EL (cell line): Measurements from ENCODE around the gene IFNA16.
"Not testable (repeated sequence)": the region's sequence is repeated elsewhere in the genome, so short reads cannot be mapped to it uniquely, and the experiment has no call there.

Experiments used
- DNase-seq: peaks from one replicate; pipeline ENCODE4 v3.0.0-alpha.2; 2016

IFNA16 gene

GRCh38 chr9:21194867-21195776 lies 22.0 kb downstream of the IFNA16 start:
- DNase-seq = peak; percentile 25

GRCh38 chr9:21187487-21187886 lies 29.6 kb downstream of the IFNA16 start, which contains the start of gene IFNA4:
Gene IFNA4, minus strand, starts transcription at chr9:21187587. Its CDS starts 56 bp downstream, at chr9:21187531.
- DNase-seq = not testable (repeated sequence)

- DNase-seq = peak; percentile 14
These were observed 34.0 kb downstream of the IFNA16 start for GRCh38 chr9:21182810-21183736.

- DNase-seq = no peak
These were observed 42.4 kb downstream of the IFNA16 start for GRCh38 chr9:21174671-21175070.

GRCh38 chr9:21172156-21172555 lies 45.0 kb downstream of the IFNA16 start:
- DNase-seq = no peak

GRCh38 chr9:21171351-21171750 lies 45.8 kb downstream of the IFNA16 start:
- DNase-seq = no peak

- not testable (repeated sequence) for DNase-seq
These were observed 50.6 kb downstream of the IFNA16 start, which contains the start of gene IFNA21 for GRCh38 chr9:21166560-21166959. Gene IFNA21, minus strand, starts transcription at chr9:21166660. Its CDS starts 48 bp downstream, at chr9:21166612.
